Endothelial cell of umbilical vein (primary cell): Measurements from ENCODE around the gene MUC4. TPM values are rescaled to one million over a fixed set of nuclear protein-coding genes. Genes with fewer than 3 reads are reported as not detected.

Experiments used
- BruUV-seq: library from RNA; stranded (reverse); fragments of 400-500 nt; replicated peaks from 2 replicates; lab custom pipeline; 2021; lab: Mats Ljungman, UMichigan
- CTCF ChIA-PET: fragments of 300-600, 350-600 bp; sonication (Branson Sonifier 250); formaldehyde crosslinking; loops from one replicate; lab custom pipeline; 2021; ENCODE audit warnings: antibody characterized with exemption, inconsistent platforms; lab: Charles Lee
- POLR2A ChIA-PET: fragments of 300-600, 350-600 bp; sonication (Branson Sonifier 250); formaldehyde crosslinking; loops from one replicate; lab custom pipeline; 2021; ENCODE audit warnings: antibody characterized with exemption, inconsistent platforms; lab: Charles Lee
- DNase-seq: peaks from one replicate; pipeline ENCODE4 v3.0.0-alpha.2; 2011; ENCODE audit warnings: low read depth, low spot score
- FAIRE-seq: peaks from 2 replicates; lab custom pipeline; 2011; peaks lifted over from hg19 to GRCh38; lab: Jason Lieb, UNC
- H2AFZ ChIP-seq: 2 replicates; pipeline ENCODE4 v1.6.0; 2012; ENCODE audit warnings: low read depth, low read length, control low read depth, inconsistent platforms
- H3K27ac ChIP-seq: 2 replicates; pipeline ENCODE4 v1.5.1; 2011; ENCODE audit warnings: low read depth, mild to moderate bottlenecking, control low read depth, low read length, moderate library complexity; ENCODE audit not compliant: insufficient read depth
- H3K27me3 ChIP-seq, 2 experiments: 2 replicates each; pipeline versions ENCODE4 v1.6.0 to v1.6.1; 2011; ENCODE audit warnings: low read length in 2 of 2, mixed read lengths in 1 of 2; ENCODE audit not compliant: control insufficient read depth in 2 of 2, insufficient read depth in 2 of 2
- H3K36me3 ChIP-seq, 2 experiments: 2 replicates in 1 of 2; 3 replicates in 1 of 2; pipeline ENCODE4 v1.5.1; 2011; ENCODE audit warnings: low read length in 2 of 2, mild to moderate bottlenecking in 1 of 2, moderate library complexity in 1 of 2; ENCODE audit not compliant: control insufficient read depth in 2 of 2, insufficient read depth in 2 of 2; ENCODE audit errors: extremely low read depth in 1 of 2
- H3K4me1 ChIP-seq: 3 replicates; pipeline ENCODE4 v1.5.1; 2011; ENCODE audit warnings: mild to moderate bottlenecking, low read length; ENCODE audit not compliant: control insufficient read depth, insufficient read depth; ENCODE audit errors: extremely low read depth
- H3K4me2 ChIP-seq: 2 replicates; pipeline ENCODE4 v1.6.1; 2011; ENCODE audit warnings: low read length, control low read depth, mixed read lengths; ENCODE audit not compliant: insufficient read depth
- H3K4me3 ChIP-seq, 3 experiments: fragments of 200-600 bp in 1 of 3; sonication (generic), shearing (Covaris generic) in 1 of 3; replicated peaks in 1 of 3; 2 replicates each; pipeline ENCODE4 v1.5.1; 2011 to 2016; ENCODE audit warnings: control low read depth in 3 of 3, low read length in 3 of 3, mild to moderate bottlenecking in 2 of 3, inconsistent platforms in 1 of 3, low read depth in 1 of 3, moderate library complexity in 1 of 3; ENCODE audit not compliant: insufficient read depth in 1 of 3
- H3K79me2 ChIP-seq: 2 replicates; pipeline ENCODE4 v1.6.0; 2012; ENCODE audit warnings: low read length, inconsistent platforms; ENCODE audit not compliant: control insufficient read depth, insufficient read depth
- H3K9ac ChIP-seq: replicated peaks from 2 replicates; pipeline ENCODE3; 2011; ENCODE audit warnings: low read length, control low read depth; ENCODE audit not compliant: insufficient read depth; ENCODE audit errors: extremely low read depth
- H3K9me1 ChIP-seq: replicated peaks from 3 replicates; pipeline ENCODE4 v1.6.0; 2011; ENCODE audit warnings: mild to moderate bottlenecking, low read length; ENCODE audit not compliant: control insufficient read depth, insufficient read depth; ENCODE audit errors: extremely low read depth
- H3K9me3 ChIP-seq: replicated peaks from 2 replicates; pipeline ENCODE4 v1.5.1; 2012; ENCODE audit warnings: low read length, inconsistent platforms; ENCODE audit not compliant: control insufficient read depth, insufficient read depth
- H4K20me1 ChIP-seq: replicated peaks from 2 replicates; pipeline ENCODE3; 2011; ENCODE audit warnings: mild to moderate bottlenecking, low read length; ENCODE audit not compliant: control insufficient read depth, insufficient read depth; ENCODE audit errors: extremely low read depth
- CTCF ChIP-seq, 2 donors: IDR thresholded peaks; 1 replicate in 1 of 2; 2 replicates in 1 of 2; pipeline ENCODE4 v1.5.1; 2011; ENCODE audit warnings: low read length in 2 of 2, mild to moderate bottlenecking in 2 of 2, moderate library complexity in 2 of 2, control low read depth in 1 of 2, inconsistent platforms in 1 of 2, low read depth in 1 of 2; ENCODE audit not compliant: insufficient read depth in 1 of 2; ENCODE audit errors: extremely low read depth in 1 of 2
- EZH2 ChIP-seq: IDR thresholded peaks from 2 replicates; pipeline ENCODE4 v1.6.1; 2012; ENCODE audit warnings: borderline replicate concordance, low read depth, mild to moderate bottlenecking, moderate library complexity, low read length, inconsistent platforms; ENCODE audit not compliant: severe bottlenecking
- FOS ChIP-seq: IDR thresholded peaks from 2 replicates; pipeline ENCODE4 v1.6.1; 2011; ENCODE audit warnings: mild to moderate bottlenecking, low read length, moderate library complexity, borderline replicate concordance; ENCODE audit not compliant: insufficient read depth
- GATA2 ChIP-seq: IDR thresholded peaks from 2 replicates; pipeline ENCODE4 v1.7.0; 2011; ENCODE audit warnings: low read depth, mild to moderate bottlenecking, moderate library complexity, mixed read lengths, low read length; ENCODE audit not compliant: insufficient read length, insufficient read depth
- JUN ChIP-seq: IDR thresholded peaks from 2 replicates; pipeline ENCODE4 v1.6.1; 2011; ENCODE audit warnings: borderline replicate concordance, low read depth; ENCODE audit not compliant: insufficient read length, insufficient read depth
- MYC ChIP-seq: IDR thresholded peaks from one replicate; pipeline ENCODE4 v1.6.1; 2011; ENCODE audit warnings: mild to moderate bottlenecking, low read depth, low read length
- POLR2A ChIP-seq: IDR thresholded peaks from 2 replicates; pipeline ENCODE4 v1.6.1; 2012; ENCODE audit warnings: low read depth, mild to moderate bottlenecking, control low read depth, low read length
- POLR2AphosphoS5 ChIP-seq: IDR thresholded peaks from 2 replicates; pipeline ENCODE4 v1.6.1; 2012; ENCODE audit warnings: low read depth, mild to moderate bottlenecking, control low read depth, low read length, moderate library complexity; ENCODE audit not compliant: insufficient read depth
- dilution Hi-C: fragments of 300-500 bp; cut with MboI; formaldehyde crosslinking; loops from one replicate; pipeline ENCODE4 v1.15.0; 2019; ENCODE audit warnings: low sequenced_read_pairs; ENCODE audit not compliant: extremely low pct_ligation_motif_present
- intact Hi-C: fragments of 100-400 bp; cut with micrococcal nuclease; formaldehyde crosslinking; loops from one replicate; pipeline ENCODE4 v1.10.0; 2022
- polyA plus RNA-seq, 4 experiments: library from polyadenylated mRNA; depleted of rRNA in 3 of 4; stranded (reverse) in 3 of 4; unstranded in 1 of 4; fragments of >200 nt; gene quantifications; 2 replicates each; pipeline versions ENCODE4 v1.2.1 to v1.2.3, GENCODE V29; 2011 to 2012; ENCODE audit warnings: missing spikeins in 1 of 4
- total RNA-seq: library from RNA; stranded (reverse); gene quantifications from 2 replicates; pipeline ENCODE4 v1.2.3, GENCODE V29; 2021
- TF ChIP-seq, protein P1 (sequence below): IDR thresholded peaks from 2 replicates; pipeline ENCODE4 v1.6.1; 2011; ENCODE audit not compliant: insufficient read depth, insufficient read length

MUC4 gene
- total and polyA plus RNA-seq, 2 donors (not counting 3 experiments of a cell fraction or from before 2014, with no cell fraction given): 0.04 TPM; not detected in 1

GRCh38 chr3:195855471-195856409 lies 44.0 kb upstream of the MUC4 start:
- Histone ChIP-seq H3K27ac (no peak overlapping the region), H2AFZ (no peak overlapping the region), H3K27me3 (no peaks in the 10 kb centered on the region), H3K9me1 (no peaks in the 10 kb centered on the region), H3K9me3 (no peaks in the 10 kb centered on the region), H3K4me1 (no peaks in the 10 kb centered on the region), H3K36me3 (no peaks in the 10 kb centered on the region), H4K20me1 (no peaks in the 10 kb centered on the region), H3K79me2 (no peaks in the 10 kb centered on the region), H3K4me3 (no peak overlapping the region), H3K4me2 (no peak overlapping the region), H3K9ac (no peak overlapping the region)
- POLR2A ChIA-PET: interaction anchor here (0.6 kb wide), 1 partner anchor 35 kb away, joined by 3 read pairs; no protein-coding TSS in a partner anchor
- CTCF ChIA-PET: interaction anchor here (0.9 to 11.6 kb wide), 3 partner anchors 7 to 58 kb away, joined by 4 to 454 read pairs (median 101); no protein-coding TSS in a partner anchor
- BruUV-seq: no TSS peak
- FAIRE-seq (no peak), DNase-seq (no peak)
- dilution Hi-C loops (no loop called here), intact Hi-C loops (loop anchor here (10.0 kb wide), 2 partner anchors 201 to 311 kb away; partner anchors contain the start of gene PPP1R2)
- no peak for TF ChIP-seq CTCF (IDR thresholded peaks at IDR 0.05; ENCODE audit: extremely low read depth in 1 of 2, insufficient read depth in 1 of 2, low read depth in 1 of 2, low read length in 2 of 2)
- TF ChIP-seq POLR2AphosphoS5: no peak
- TF ChIP-seq FOS: no peak
- TF ChIP-seq JUN: no peak
- TF ChIP-seq EZH2: no peak
- TF ChIP-seq POLR2A: no peak
- TF ChIP-seq, protein P1, sequence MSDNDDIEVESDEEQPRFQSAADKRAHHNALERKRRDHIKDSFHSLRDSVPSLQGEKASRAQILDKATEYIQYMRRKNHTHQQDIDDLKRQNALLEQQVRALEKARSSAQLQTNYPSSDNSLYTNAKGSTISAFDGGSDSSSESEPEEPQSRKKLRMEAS: no peak
- TF ChIP-seq GATA2: no peak
- TF ChIP-seq MYC: no peak
